GM12878 (cell line): Measurements from ENCODE around the gene CR1. TPM values are rescaled to one million over a fixed set of nuclear protein-coding genes. Genes with fewer than 3 reads are reported as not detected.

ENCODE experiments used
- ATAC-seq: fragments of 200-7000 bp; cut with Tn5 transposase; 3 replicates; pipeline ENCODE4 v1.9.1; 2020; ENCODE audit warnings: mild to moderate bottlenecking, moderate library complexity
- BruUV-seq: library from RNA; stranded (reverse); fragments of 400-500 nt; replicated peaks from 2 replicates; lab custom pipeline; 2021; lab: Mats Ljungman, UMichigan
- CTCF ChIA-PET: fragments of 300-600 bp; sonication (Branson Sonifier 250); formaldehyde crosslinking; extraction: SDS; loops from one replicate; lab custom pipeline; 2021; ENCODE audit warnings: inconsistent platforms; lab: Yijun Ruan, JAX
- POLR2A ChIA-PET: fragments of 350-600 bp; formaldehyde crosslinking; extraction: SDS; loops from one replicate; lab custom pipeline; 2021; ENCODE audit warnings: inconsistent platforms; lab: Charles Lee
- RAD21 ChIA-PET: fragments of 300-600 bp; sonication (Branson Sonifier 250); formaldehyde crosslinking; loops from one replicate; lab custom pipeline; 2023; ENCODE audit warnings: antibody characterized with exemption; ENCODE audit not compliant: unreplicated experiment; lab: Charles Lee
- SMC1A ChIA-PET: fragments of 300-600 bp; sonication (Branson Sonifier 250); formaldehyde crosslinking; loops from one replicate; lab custom pipeline; 2023; ENCODE audit not compliant: unreplicated experiment, uncharacterized antibody; lab: Charles Lee
- DNase-seq: peaks from one replicate; pipeline ENCODE4 v3.0.0-alpha.2; 2011; ENCODE audit warnings: low read depth, low spot score
- FAIRE-seq: peaks from 3 replicates; lab custom pipeline; 2011; peaks lifted over from hg19 to GRCh38; lab: Jason Lieb, UNC
- H2AFZ ChIP-seq: 2 replicates; pipeline ENCODE4 v1.6.0; 2011; ENCODE audit warnings: low read depth, low read length, control low read depth; ENCODE audit not compliant: control insufficient read depth
- H3K27ac ChIP-seq: 2 replicates; pipeline ENCODE4 v1.5.1; 2011; ENCODE audit warnings: control low read depth; ENCODE audit not compliant: control insufficient read depth, insufficient read depth
- H3K27me3 ChIP-seq, 2 experiments: replicated peaks in 1 of 2; 2 replicates each; pipeline versions ENCODE4 v1.6.0 to v1.6.1; 2011; ENCODE audit warnings: low read length in 1 of 2; ENCODE audit not compliant: control insufficient read depth in 2 of 2, insufficient read depth in 2 of 2
- H3K36me3 ChIP-seq, 2 experiments: 2 replicates each; pipeline ENCODE4 v1.5.1; 2011; ENCODE audit warnings: low read length in 1 of 2; ENCODE audit not compliant: control insufficient read depth in 2 of 2, insufficient read depth in 2 of 2
- H3K4me1 ChIP-seq: 2 replicates; pipeline ENCODE4 v1.6.1; 2011; ENCODE audit warnings: mild to moderate bottlenecking, low read length, moderate library complexity, mixed read lengths; ENCODE audit not compliant: control insufficient read depth, insufficient read depth
- H3K4me2 ChIP-seq: 2 replicates; pipeline ENCODE4 v1.6.0; 2011; ENCODE audit warnings: control low read depth; ENCODE audit not compliant: control insufficient read depth, insufficient read depth
- H3K4me3 ChIP-seq: fragments of 200-600 bp; sonication (generic); 2 replicates; pipeline ENCODE4 v1.5.1; 2016
- H3K79me2 ChIP-seq: 2 replicates; pipeline ENCODE4 v1.6.0; 2011; ENCODE audit warnings: low read length; ENCODE audit not compliant: control insufficient read depth, insufficient read depth
- H3K9ac ChIP-seq: 2 replicates; pipeline ENCODE4 v1.8.0; 2011; ENCODE audit warnings: low read length, control low read depth, mixed read lengths; ENCODE audit not compliant: control insufficient read depth, insufficient read depth
- H3K9me3 ChIP-seq: replicated peaks from 3 replicates; pipeline ENCODE4 v1.5.1; 2011; ENCODE audit warnings: mild to moderate bottlenecking, low read length; ENCODE audit not compliant: control insufficient read depth, insufficient read depth
- H4K20me1 ChIP-seq: 2 replicates; pipeline ENCODE4 v1.6.0; 2011; ENCODE audit not compliant: control insufficient read depth, insufficient read depth
- ASH2L ChIP-seq: fragments of 300-600, 200-600 bp; sonication (generic); IDR thresholded peaks from 2 replicates; pipeline ENCODE4 v1.6.1; 2017; ENCODE audit warnings: low read depth, mild to moderate bottlenecking, borderline replicate concordance
- BCL11A ChIP-seq: IDR thresholded peaks from 2 replicates; pipeline ENCODE4 v1.6.1; 2011; ENCODE audit warnings: low read depth, low read length
- CEBPB ChIP-seq, 2 experiments: fragments of 150-350 bp in 1 of 2; IDR thresholded peaks; 2 replicates each; pipeline ENCODE4 v1.6.1; 2012 to 2014; ENCODE audit warnings: low read depth in 2 of 2, low read length in 2 of 2, borderline replicate concordance in 1 of 2, inconsistent platforms in 1 of 2
- CHD4 ChIP-seq: fragments of 200-600 bp; sonication (generic); IDR thresholded peaks from 2 replicates; pipeline ENCODE4 v1.6.1; 2016; ENCODE audit warnings: mild to moderate bottlenecking
- NR2C1 ChIP-seq: fragments of 450-650 bp; IDR thresholded peaks from 2 replicates; pipeline ENCODE4 v1.6.1; 2017; ENCODE audit warnings: antibody characterized with exemption, mild to moderate bottlenecking, moderate library complexity
- POU2F2 ChIP-seq: IDR thresholded peaks from 3 replicates; pipeline ENCODE4 v1.6.1; 2011; ENCODE audit warnings: low read depth, mild to moderate bottlenecking, low read length, borderline replicate concordance
- SREBF1 ChIP-seq: IDR thresholded peaks from 2 replicates; pipeline ENCODE4 v1.6.1; 2012; ENCODE audit warnings: mild to moderate bottlenecking, low read length
- ZBED1 ChIP-seq: IDR thresholded peaks from 2 replicates; pipeline ENCODE4 v1.6.1; 2016; ENCODE audit warnings: borderline replicate concordance
- ZNF384 ChIP-seq: IDR thresholded peaks from 2 replicates; pipeline ENCODE4 v1.6.1; 2012; ENCODE audit warnings: low read depth, mild to moderate bottlenecking, low read length, improper control_type of control experiment, borderline replicate concordance
- ZSCAN29 ChIP-seq: fragments of 450-650 bp; IDR thresholded peaks from 2 replicates; pipeline ENCODE4 v1.6.1; 2017; ENCODE audit warnings: mild to moderate bottlenecking, moderate library complexity
- WGBS: methylation state at CpG from one replicate; pipeline ENCODE4 v1.1.6; 2016; ENCODE audit warnings: low lambda C conversion rate; ENCODE audit not compliant: insufficient replicate concordance, insufficient coverage; ENCODE audit errors: missing lambda C conversion rate; 5-methylcytosine and 5-hydroxymethylcytosine counted together
- in situ Hi-C: fragments of 300-500 bp; cut with MboI; formaldehyde crosslinking; loops from 9 replicates; pipeline ENCODE4 v1.14.3; 2018; ENCODE audit warnings: mixed read lengths
- intact Hi-C: fragments of 100-400 bp; cut with micrococcal nuclease; formaldehyde crosslinking; loops from one replicate; pipeline ENCODE4 v1.14.2; 2022; ENCODE audit not compliant: unreplicated experiment
- polyA plus RNA-seq, 11 experiments: library from polyadenylated mRNA; depleted of rRNA in 4 of 11; unstranded in 6 of 11; stranded (reverse) in 5 of 11; fragments of >200 nt; fragmentation: Nextera tagmentation in 4 of 11; fragmentation: Illumina TruSeq in 1 of 11; extraction: Ambion mirVana in 4 of 11; extraction: Trizol in 1 of 11; gene quantifications; 1 replicate in 1 of 11; 2 replicates in 10 of 11; pipeline versions ENCODE4 v1.2.1 to v1.2.3, GENCODE V29; 2011 to 2016; ENCODE audit warnings: inconsistent platforms in 2 of 11, missing spikeins in 2 of 11, low read depth in 1 of 11
- total RNA-seq, 4 experiments: library from RNA; depleted of rRNA in 3 of 4; stranded (reverse); fragments of >200 nt in 3 of 4; fragmentation: Illumina TruSeq in 1 of 4; extraction: Trizol in 1 of 4; gene quantifications; 2 replicates each; pipeline versions ENCODE4 v1.2.1 to v1.2.3, GENCODE V29; 2013 to 2021
- TF ChIP-seq, protein P1 (sequence below): fragments of 450-650 bp; IDR thresholded peaks from 2 replicates; pipeline ENCODE4 v1.6.1; 2016; ENCODE audit warnings: mild to moderate bottlenecking
- TF ChIP-seq, protein P2 (sequence below): IDR thresholded peaks from 2 replicates; pipeline ENCODE4 v1.6.1; 2011; ENCODE audit warnings: borderline replicate concordance, low read depth, mild to moderate bottlenecking, moderate library complexity, mixed read lengths, low read length; ENCODE audit not compliant: insufficient read depth; ENCODE audit errors: extremely low read length
- TF ChIP-seq, protein P3 (sequence below): fragments of 150-350 bp; IDR thresholded peaks from 2 replicates; pipeline ENCODE4 v1.6.1; 2014; ENCODE audit warnings: mild to moderate bottlenecking, low read depth, low read length

CR1 gene
- total and polyA plus RNA-seq, 10 of the 15 experiments (the other 5 are each of a cell fraction or from before 2014, with no cell fraction given) = 0.30 to 8.0 (median 4.3) TPM

DNA sequence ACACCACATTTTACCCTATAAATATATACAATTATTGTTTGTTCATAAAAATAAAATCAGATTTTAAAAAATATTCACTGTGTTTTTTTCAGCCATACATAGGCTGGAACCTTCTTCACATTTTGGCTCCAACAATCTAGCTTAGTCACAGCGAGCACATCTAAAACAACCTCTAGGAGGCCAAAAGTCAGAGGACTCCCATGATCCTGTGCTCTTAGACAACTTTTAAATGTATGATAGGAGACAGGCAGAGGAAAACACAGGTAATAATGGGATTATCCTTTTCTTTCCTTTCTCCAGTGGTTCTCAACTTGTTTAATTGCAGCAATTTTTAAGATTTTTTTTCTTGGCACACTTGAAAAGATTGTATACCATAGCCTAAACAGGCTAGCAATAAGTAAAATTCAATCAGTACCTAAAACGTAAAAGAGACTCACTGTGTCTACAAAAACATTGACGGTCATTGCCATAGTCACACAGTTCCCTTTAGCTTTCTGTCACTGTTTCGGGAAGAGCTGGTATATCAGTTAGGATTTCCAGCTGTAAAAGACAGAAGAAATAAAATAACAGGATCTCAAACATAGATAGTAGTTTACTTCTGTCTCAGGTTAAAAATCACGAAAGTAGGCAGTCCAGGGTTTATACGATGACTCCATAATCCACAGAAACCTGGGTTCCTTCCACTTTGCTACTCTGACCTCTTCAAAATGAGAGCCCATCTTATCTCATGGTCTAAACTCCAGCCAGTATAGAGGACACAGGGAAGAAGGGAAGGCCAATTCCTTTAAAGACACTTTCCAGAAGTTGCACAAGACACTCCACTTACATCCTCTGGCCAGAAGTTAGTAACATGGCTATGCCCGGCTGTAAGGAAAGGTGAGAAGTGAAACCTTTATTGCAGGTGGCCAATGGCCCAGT lies 109.7 kb downstream of the CR1 start (continued):
- TF ChIP-seq, protein P1, sequence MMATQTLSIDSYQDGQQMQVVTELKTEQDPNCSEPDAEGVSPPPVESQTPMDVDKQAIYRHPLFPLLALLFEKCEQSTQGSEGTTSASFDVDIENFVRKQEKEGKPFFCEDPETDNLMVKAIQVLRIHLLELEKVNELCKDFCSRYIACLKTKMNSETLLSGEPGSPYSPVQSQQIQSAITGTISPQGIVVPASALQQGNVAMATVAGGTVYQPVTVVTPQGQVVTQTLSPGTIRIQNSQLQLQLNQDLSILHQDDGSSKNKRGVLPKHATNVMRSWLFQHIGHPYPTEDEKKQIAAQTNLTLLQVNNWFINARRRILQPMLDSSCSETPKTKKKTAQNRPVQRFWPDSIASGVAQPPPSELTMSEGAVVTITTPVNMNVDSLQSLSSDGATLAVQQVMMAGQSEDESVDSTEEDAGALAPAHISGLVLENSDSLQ = no peak
- TF ChIP-seq NR2C1 (no peak), ZBED1 (no peak), CHD4 (no peak)

DNA sequence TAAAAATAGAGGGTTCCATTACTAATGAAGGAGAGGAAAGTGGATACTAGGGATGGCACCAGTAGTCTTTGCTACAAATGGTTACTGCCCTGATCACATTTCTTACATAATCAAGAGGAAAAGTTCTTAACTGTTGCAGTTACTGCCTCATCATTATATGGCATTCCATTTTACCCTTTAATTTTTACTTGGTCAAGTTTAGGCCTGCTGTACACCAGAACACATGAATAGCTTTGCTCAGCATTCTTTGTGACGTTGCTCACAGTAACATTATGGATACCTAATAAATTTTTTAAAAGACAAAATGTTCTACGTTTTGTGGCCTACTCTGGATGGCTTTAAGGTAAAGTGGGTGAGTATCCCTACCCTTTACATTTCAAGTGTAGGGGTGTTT lies 110.4 kb downstream of the CR1 start:
- no TSS peak for BruUV-seq
- TF ChIP-seq, protein P2, sequence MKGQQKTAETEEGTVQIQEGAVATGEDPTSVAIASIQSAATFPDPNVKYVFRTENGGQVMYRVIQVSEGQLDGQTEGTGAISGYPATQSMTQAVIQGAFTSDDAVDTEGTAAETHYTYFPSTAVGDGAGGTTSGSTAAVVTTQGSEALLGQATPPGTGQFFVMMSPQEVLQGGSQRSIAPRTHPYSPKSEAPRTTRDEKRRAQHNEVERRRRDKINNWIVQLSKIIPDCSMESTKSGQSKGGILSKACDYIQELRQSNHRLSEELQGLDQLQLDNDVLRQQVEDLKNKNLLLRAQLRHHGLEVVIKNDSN = no peak
- TF ChIP-seq ZNF384 (no peak), BCL11A (no peak), CEBPB (IDR thresholded peaks at IDR 0.05; ENCODE audit: borderline replicate concordance in 1 of 2, low read depth in 2 of 2, low read length in 2 of 2) (no peak), POU2F2 (no peak), SREBF1 (no peak), ASH2L (no peak), ZSCAN29 (no peak)
- TF ChIP-seq, protein P3, sequence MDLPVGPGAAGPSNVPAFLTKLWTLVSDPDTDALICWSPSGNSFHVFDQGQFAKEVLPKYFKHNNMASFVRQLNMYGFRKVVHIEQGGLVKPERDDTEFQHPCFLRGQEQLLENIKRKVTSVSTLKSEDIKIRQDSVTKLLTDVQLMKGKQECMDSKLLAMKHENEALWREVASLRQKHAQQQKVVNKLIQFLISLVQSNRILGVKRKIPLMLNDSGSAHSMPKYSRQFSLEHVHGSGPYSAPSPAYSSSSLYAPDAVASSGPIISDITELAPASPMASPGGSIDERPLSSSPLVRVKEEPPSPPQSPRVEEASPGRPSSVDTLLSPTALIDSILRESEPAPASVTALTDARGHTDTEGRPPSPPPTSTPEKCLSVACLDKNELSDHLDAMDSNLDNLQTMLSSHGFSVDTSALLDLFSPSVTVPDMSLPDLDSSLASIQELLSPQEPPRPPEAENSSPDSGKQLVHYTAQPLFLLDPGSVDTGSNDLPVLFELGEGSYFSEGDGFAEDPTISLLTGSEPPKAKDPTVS = no peak
- H3K4me3 ChIP-seq = no peak overlapping the region
- no peak overlapping the region for H3K4me2 ChIP-seq
- H3K27me3 ChIP-seq = no peaks in the 10 kb centered on the region
- DNase-seq = no peak
- H2AFZ ChIP-seq = no peak overlapping the region
- intact Hi-C loops = no loop called here
- ChIA-PET CTCF (no interaction called here), SMC1A (no interaction called here), RAD21 (no interaction called here), POLR2A (no interaction called here)
- H3K4me1 ChIP-seq = no peaks in the 10 kb centered on the region
- no peak for ATAC-seq
- FAIRE-seq = no peak
- no peaks in the 10 kb centered on the region for H3K36me3 ChIP-seq
- H3K9me3 ChIP-seq = no peaks in the 10 kb centered on the region
- H3K27ac ChIP-seq = no peak overlapping the region
- WGBS = 29% methylated on average over 2 of the region's 2 CpGs
- H3K9ac ChIP-seq = no peak overlapping the region
- no peaks in the 10 kb centered on the region for H3K79me2 ChIP-seq
- in situ Hi-C loops = no loop called here
- H4K20me1 ChIP-seq = no peaks in the 10 kb centered on the region
